NAMALWA (cell line): ENCODE results near the gene MBNL1.
A peak's percentile ranks its signal among the peaks of the same experiment; 100 is the strongest.

Experiments used
- DNase-seq: peaks from one replicate; pipeline ENCODE4 v3.0.0-alpha.2; 2015; ENCODE audit warnings: low spot score

The MBNL1 gene

GRCh38 chr3:152276681-152277080 lies 8.0 kb downstream of the MBNL1 start:
- peak; percentile 37 for DNase-seq

GRCh38 chr3:152277198-152277597 lies 8.5 kb downstream of the MBNL1 start:
- DNase-seq, result no peak

- DNase-seq, result peak; percentile 33
Measured at GRCh38 chr3:152278756-152279427, 10.2 kb downstream of the MBNL1 start.

GRCh38 chr3:152279479-152279878 lies 10.8 kb downstream of the MBNL1 start:
- no peak for DNase-seq

DNA sequence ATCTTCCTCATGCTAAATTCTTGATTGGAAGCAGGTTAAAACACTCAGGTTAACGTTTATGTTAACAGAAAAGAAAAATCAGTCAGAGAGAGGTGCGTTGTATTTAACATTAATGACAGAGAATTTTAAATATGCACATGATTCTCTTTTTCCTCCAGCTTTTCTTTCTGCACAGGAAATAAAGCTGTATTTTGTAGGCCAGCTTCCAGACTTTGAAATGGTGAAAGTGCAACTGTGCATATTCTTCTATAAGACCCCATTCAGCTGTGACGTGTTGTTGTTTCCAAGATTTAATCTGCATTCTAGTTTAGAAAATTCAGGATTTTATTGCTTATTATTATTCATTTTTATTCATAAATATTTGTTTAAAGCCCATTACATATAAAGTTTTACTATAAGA lies 11.8 kb downstream of the MBNL1 start:
- no peak for DNase-seq

GRCh38 chr3:152281133-152281713 lies 12.5 kb downstream of the MBNL1 start:
- peak; percentile 67 for DNase-seq

- no peak for DNase-seq
Measured at GRCh38 chr3:152282813-152283212, 14.1 kb downstream of the MBNL1 start.

- peak; percentile 49 for DNase-seq
Measured at GRCh38 chr3:152283492-152284381, 15.0 kb downstream of the MBNL1 start.

GRCh38 chr3:152284906-152285305 lies 16.2 kb downstream of the MBNL1 start:
- no peak for DNase-seq

GRCh38 chr3:152285509-152285908 lies 16.8 kb downstream of the MBNL1 start:
- no peak for DNase-seq

DNA sequence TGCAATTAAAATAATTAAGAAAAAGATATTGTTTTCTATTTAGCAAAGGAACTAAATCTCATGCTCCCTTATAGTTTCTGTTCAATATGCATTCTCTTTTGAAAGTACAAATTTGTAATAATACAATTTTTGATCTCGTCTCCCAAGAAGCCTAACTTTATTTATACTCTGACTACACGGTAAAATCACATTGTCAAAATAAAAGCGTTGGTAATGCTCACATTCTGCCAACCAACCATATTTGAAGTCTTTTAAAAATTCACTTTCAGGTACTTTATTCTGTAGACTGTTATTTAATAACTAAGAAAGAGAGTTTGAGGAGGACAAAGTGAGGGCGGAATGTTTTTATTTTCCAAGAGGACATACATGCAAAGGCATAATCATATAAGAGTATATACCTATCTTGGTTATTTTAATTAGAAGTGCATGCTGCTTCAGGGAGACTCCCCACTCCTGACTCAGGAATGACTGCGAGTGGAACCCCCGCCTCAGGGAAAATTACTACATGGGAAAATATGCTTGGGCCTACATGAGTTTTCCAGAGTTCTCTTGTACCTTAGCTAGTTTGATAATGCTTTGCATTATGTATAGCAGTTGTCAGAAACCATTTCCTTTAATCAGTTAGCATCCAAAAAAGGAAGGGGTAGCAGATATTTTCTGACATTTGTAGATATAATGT lies 19.3 kb downstream of the MBNL1 start:
- no peak for DNase-seq

DNA sequence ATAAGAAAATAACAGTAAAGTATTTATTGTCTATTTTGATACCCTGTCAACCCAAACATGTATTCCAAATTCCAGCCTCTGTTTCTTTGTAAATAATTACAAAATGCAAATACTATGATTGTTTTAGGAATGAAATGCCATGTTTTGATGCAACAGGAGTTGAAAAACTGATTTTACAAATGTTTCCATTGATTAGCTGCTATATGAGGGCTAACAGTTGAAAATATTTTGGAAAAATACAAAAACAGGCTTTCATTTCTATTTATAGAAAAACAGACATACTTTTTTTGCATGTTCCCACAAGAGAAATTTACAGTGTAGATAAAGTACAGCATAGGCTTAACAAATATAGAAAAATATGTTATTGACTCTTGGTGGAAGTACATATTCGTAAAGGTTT lies 20.0 kb downstream of the MBNL1 start:
- no peak for DNase-seq

DNA sequence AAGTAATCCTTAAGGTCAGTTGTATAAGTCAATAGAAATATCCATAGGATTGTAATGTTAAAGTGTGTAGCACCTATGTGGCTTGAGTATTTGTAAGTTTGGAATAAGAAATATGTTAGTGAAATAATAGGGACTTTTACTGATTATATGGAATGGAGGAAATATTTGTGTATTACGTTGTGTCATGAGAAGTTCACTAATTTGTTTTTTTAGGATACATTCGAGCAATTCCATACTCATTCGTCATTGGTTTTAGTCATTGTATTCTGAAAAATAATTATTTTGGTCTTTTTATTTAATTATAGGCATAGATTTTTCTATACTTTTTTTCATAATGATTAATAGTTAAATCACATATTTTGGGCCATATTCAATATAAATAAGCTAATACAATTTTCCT lies 21.0 kb downstream of the MBNL1 start:
- no peak for DNase-seq

DNA sequence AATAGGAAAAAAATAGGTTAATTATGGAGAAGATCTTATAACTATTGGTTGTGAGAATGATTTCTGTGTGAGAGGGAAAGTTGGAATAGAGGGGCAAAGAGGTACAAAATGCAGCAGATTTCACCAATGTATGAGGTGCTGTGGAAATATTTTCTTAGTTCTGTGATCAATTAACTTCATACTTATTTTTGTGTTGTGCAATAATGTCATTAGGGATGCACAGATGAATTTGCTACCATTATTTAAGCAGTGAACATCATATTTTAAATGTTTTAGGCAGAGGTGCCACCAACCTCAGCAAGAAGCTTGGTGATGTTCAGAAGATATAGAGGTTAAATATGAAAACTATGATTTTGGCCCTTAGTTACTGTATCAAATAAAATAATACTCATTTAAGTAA lies 21.6 kb downstream of the MBNL1 start:
- no peak for DNase-seq

GRCh38 chr3:152291238-152291637 lies 22.5 kb downstream of the MBNL1 start:
- no peak for DNase-seq

DNA sequence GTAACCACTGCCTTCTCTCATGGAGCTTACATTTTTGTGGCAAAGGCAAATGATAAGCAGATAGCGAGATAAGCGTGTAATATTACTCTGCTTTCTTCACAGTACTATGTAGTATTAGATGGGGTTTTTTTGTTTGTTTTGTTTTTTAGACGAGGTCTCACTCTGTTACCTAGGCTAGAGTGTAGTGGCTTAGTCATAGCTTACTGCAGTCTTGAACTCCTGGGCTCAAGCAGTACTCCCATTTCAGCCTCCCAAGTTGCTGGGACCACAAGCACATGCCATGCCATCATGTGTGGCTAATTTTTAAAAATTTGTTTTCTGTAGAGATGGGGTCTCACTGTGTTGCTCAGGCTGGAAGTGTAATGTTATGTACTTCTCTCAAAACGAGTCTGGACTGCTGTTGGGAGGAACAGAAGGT lies 22.9 kb downstream of the MBNL1 start:
- DNase-seq, result no peak

DNA sequence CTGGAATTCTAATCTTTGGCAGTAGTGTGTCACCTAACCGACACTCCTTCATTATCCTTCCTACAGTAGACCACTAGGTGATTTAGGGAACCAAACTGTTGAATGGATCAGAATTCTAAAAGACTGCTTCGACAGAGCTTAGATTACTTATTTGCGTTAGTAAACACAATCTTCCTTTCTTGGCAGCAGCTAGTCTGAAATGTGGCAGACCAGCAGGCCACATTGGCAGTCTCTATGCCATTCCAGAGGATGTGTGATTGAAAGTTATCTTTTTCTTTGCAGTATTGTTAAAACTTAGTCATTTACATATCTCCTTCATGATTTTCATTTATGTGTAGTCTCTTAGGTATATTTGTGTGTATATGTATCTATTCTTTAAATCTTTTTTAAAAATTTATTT lies 23.6 kb downstream of the MBNL1 start:
- no peak for DNase-seq

- no peak for DNase-seq
Measured at GRCh38 chr3:152293347-152294006, 24.7 kb downstream of the MBNL1 start.

- DNase-seq, result no peak
Measured at GRCh38 chr3:152295344-152295743, 26.6 kb downstream of the MBNL1 start.

GRCh38 chr3:152295806-152296205 lies 27.1 kb downstream of the MBNL1 start:
- DNase-seq, result no peak

- DNase-seq, result no peak
Measured at GRCh38 chr3:152296382-152296781, 27.7 kb downstream of the MBNL1 start.

GRCh38 chr3:152296971-152297370 lies 28.2 kb downstream of the MBNL1 start:
- DNase-seq, result peak; percentile 45
